OCI-M2 (cell line): ENCODE measurements around the gene SDK2.

Source experiments
- DNase-seq: peaks from one replicate; lab custom pipeline; 2025; ENCODE audit not compliant: unreplicated experiment; lab: John Stamatoyannopoulos, UW

Gene SDK2

GRCh38 chr17:73431401-73432205, 212.6 kb downstream of the SDK2 start:
- DNase-seq, result no peak

- DNase-seq, result no peak
These were observed 213.4 kb downstream of the SDK2 start for GRCh38 chr17:73430848-73431247.

GRCh38 chr17:73430165-73430680, 214.0 kb downstream of the SDK2 start:
- no peak for DNase-seq

- DNase-seq, result no peak
These were observed 214.6 kb downstream of the SDK2 start for GRCh38 chr17:73429440-73430164.

- DNase-seq, result no peak
These were observed 217.0 kb downstream of the SDK2 start for GRCh38 chr17:73427198-73427597.

GRCh38 chr17:73424571-73424970, 219.7 kb downstream of the SDK2 start:
- no peak for DNase-seq

GRCh38 chr17:73423806-73424205, 220.4 kb downstream of the SDK2 start:
- no peak for DNase-seq

GRCh38 chr17:73423159-73423715, 221.0 kb downstream of the SDK2 start:
- no peak for DNase-seq

- no peak for DNase-seq
These were observed 222.1 kb downstream of the SDK2 start for GRCh38 chr17:73422121-73422520.

GRCh38 chr17:73420897-73421296, 223.3 kb downstream of the SDK2 start:
- DNase-seq, result no peak

- no peak for DNase-seq
These were observed 224.4 kb downstream of the SDK2 start for GRCh38 chr17:73419881-73420280.

GRCh38 chr17:73419051-73419450, 225.2 kb downstream of the SDK2 start:
- no peak for DNase-seq

- no peak for DNase-seq
These were observed 228.5 kb downstream of the SDK2 start for GRCh38 chr17:73415782-73416181.

GRCh38 chr17:73414171-73414955, 229.9 kb downstream of the SDK2 start:
- no peak for DNase-seq

- DNase-seq, result no peak
These were observed 231.3 kb downstream of the SDK2 start for GRCh38 chr17:73412914-73413313.

GRCh38 chr17:73411313-73411747, 232.9 kb downstream of the SDK2 start:
- no peak for DNase-seq

- no peak for DNase-seq
These were observed 233.5 kb downstream of the SDK2 start for GRCh38 chr17:73410586-73411312.

GRCh38 chr17:73404246-73404645, 240.0 kb downstream of the SDK2 start:
- no peak for DNase-seq

- no peak for DNase-seq
These were observed 241.8 kb downstream of the SDK2 start for GRCh38 chr17:73402466-73402865.

GRCh38 chr17:73401911-73402310, 242.3 kb downstream of the SDK2 start:
- DNase-seq, result no peak
